Measurements from ENCODE around the gene NLGN1. TPM values are rescaled to one million over a fixed set of nuclear protein-coding genes. Genes with fewer than 3 reads are reported as not detected.

The NLGN1 gene
- polyA plus RNA-seq, 2 of the 4 experiments (the other 2 are of a cell fraction): not detected

- WGBS (ENCODE audit: missing lambda C conversion rate): 60% methylated on average over 2 of the region's 2 CpGs
- CTCF ChIA-PET: no interaction called here
Observed at GRCh38 chr3:174122411-174122810, 724.9 kb downstream of the NLGN1 start.

GRCh38 chr3:174125267-174125824 lies 727.8 kb downstream of the NLGN1 start:
- ChIA-PET POLR2A (no interaction called here), CTCF (no interaction called here)
- H3K4me2 ChIP-seq: no peak overlapping the region
- 35% methylated on average over 2 of the region's 2 CpGs for WGBS (ENCODE audit: missing lambda C conversion rate)
- TF ChIP-seq RAD21 (conservative IDR thresholded peaks at IDR 0.05 in 1 of 2, IDR thresholded peaks at IDR 0.05 in 1 of 2): peak in 1 of 2 experiments; percentile 27; a peak in 2 of 5 replicates
- TF ChIP-seq RCOR1 (IDR thresholded peaks at IDR 0.05; ENCODE audit: low read depth, low read length): no peak
- H3K4me1 ChIP-seq: no peaks in the 10 kb centered on the region
- ATAC-seq (no peak), DNase-seq (ENCODE audit: low read depth in 1 of 2, low spot score in 1 of 2) (no peak), FAIRE-seq (no peak)
- no peak overlapping the region for H3K27ac ChIP-seq
- no peaks in the 10 kb centered on the region for H3K9me3 ChIP-seq
- no peak overlapping the region for H3K4me3 ChIP-seq

More at GRCh38 chr3:174122411-174122810, 724.9 kb downstream of the NLGN1 start:
- Histone ChIP-seq H3K4me2 (no peak overlapping the region), H3K27ac (no peak overlapping the region), H3K4me1 (no peaks in the 10 kb centered on the region), H3K4me3 (no peak overlapping the region), H3K9me3 (no peaks in the 10 kb centered on the region)
- POLR2A ChIA-PET: no interaction called here
- no peak for ATAC-seq
- no peak for FAIRE-seq
- TF ChIP-seq MYC (IDR thresholded peaks at IDR 0.05; ENCODE audit: borderline replicate concordance, low read length) (no peak), POLR2AphosphoS2 (conservative IDR thresholded peaks at IDR 0.05; ENCODE audit: low read length) (no peak), CHD2 (IDR thresholded peaks at IDR 0.05; ENCODE audit: low read length, partially characterized antibody) (no peak), SREBF2 (IDR thresholded peaks at IDR 0.05) (no peak), MAZ (IDR thresholded peaks at IDR 0.05; ENCODE audit: borderline replicate concordance, low read depth, low read length) (no peak), ZFP36 (IDR thresholded peaks at IDR 0.05; ENCODE audit: borderline replicate concordance, partially characterized antibody) (no peak), RNF2 (IDR thresholded peaks at IDR 0.05; ENCODE audit: borderline replicate concordance, low read depth) (no peak), JUNB (IDR thresholded peaks at IDR 0.05) (no peak), TFCP2L1 (CRISPR knock-in tag; IDR thresholded peaks at IDR 0.05) (no peak), HOXB13 (CRISPR knock-in tag; IDR thresholded peaks at IDR 0.05; ENCODE audit: low read depth) (no peak), HOXB5 (CRISPR knock-in tag; IDR thresholded peaks at IDR 0.05) (no peak), BHLHE40 (IDR thresholded peaks at IDR 0.05; ENCODE audit: low read depth, low read length) (no peak)
- DNase-seq (ENCODE audit: low read depth in 1 of 2, low spot score in 1 of 2): no peak

- Histone ChIP-seq H3K4me1 (no peaks in the 10 kb centered on the region), H3K4me3 (no peak overlapping the region), H3K4me2 (no peak overlapping the region), H3K27ac (no peak overlapping the region), H3K9me3 (no peaks in the 10 kb centered on the region)
- no peak for TF ChIP-seq EP300 (IDR thresholded peaks at IDR 0.05)
- TF ChIP-seq FOXS1 (CRISPR knock-in tag; IDR thresholded peaks at IDR 0.05): no peak
- no peak for TF ChIP-seq HES2 (IDR thresholded peaks at IDR 0.05)
- no peak for TF ChIP-seq MAFK (IDR thresholded peaks at IDR 0.05; ENCODE audit: partially characterized antibody)
- no peak for TF ChIP-seq E2F6 (IDR thresholded peaks at IDR 0.05; ENCODE audit: borderline replicate concordance, low read depth)
- TF ChIP-seq PBX3 (IDR thresholded peaks at IDR 0.05): no peak
- no peak for TF ChIP-seq TFCP2L1 (CRISPR knock-in tag; IDR thresholded peaks at IDR 0.05)
- no peak for TF ChIP-seq JUN (IDR thresholded peaks at IDR 0.05)
- TF ChIP-seq MAX (IDR thresholded peaks at IDR 0.05): no peak
- TF ChIP-seq SREBF2 (IDR thresholded peaks at IDR 0.05): no peak
- no peak for TF ChIP-seq NFE2L2 (conservative IDR thresholded peaks at IDR 0.05; ENCODE audit: low read length)
- TF ChIP-seq GATA3 (IDR thresholded peaks at IDR 0.05; ENCODE audit: borderline replicate concordance): no peak
- no peak for TF ChIP-seq ELK1 (IDR thresholded peaks at IDR 0.05; ENCODE audit: low read depth, low read length)
- no peak for DNase-seq (ENCODE audit: low read depth in 1 of 2, low spot score in 1 of 2)
- CTCF ChIA-PET: no interaction called here
- WGBS (ENCODE audit: missing lambda C conversion rate): 31% methylated on average over 4 of the region's 4 CpGs
- POLR2A ChIA-PET: no interaction called here
- FAIRE-seq: no peak
- no peak for ATAC-seq
Observed at GRCh38 chr3:174126990-174127758, 729.6 kb downstream of the NLGN1 start.
